Ovary (tissue), 9 donors: ENCODE measurements around the gene APOBR. TPM values are rescaled to one million over a fixed set of nuclear protein-coding genes. Genes with fewer than 3 reads are reported as not detected.
A peak's percentile ranks its signal among the peaks of the same experiment; 100 is the strongest.

Experiments
- DNase-seq, 5 donors: peaks; one replicate each; pipeline ENCODE4 v3.0.0-alpha.2; 2019 to 2020
- H3K27ac ChIP-seq, 2 donors: fragments of 200-600 bp; one replicate each; pipeline versions ENCODE4 v1.5.1 to v1.8.0; 2019 to 2022
- H3K27me3 ChIP-seq: fragments of 200-600 bp; one replicate; pipeline ENCODE4 v1.8.0; 2022
- H3K36me3 ChIP-seq: fragments of 200-600 bp; sonication (generic); one replicate; pipeline ENCODE4 v1.5.1; 2019
- H3K4me1 ChIP-seq: one replicate; pipeline ENCODE4 v1.8.1; 2013; ENCODE audit warnings: mild to moderate bottlenecking, moderate library complexity; ENCODE audit not compliant: insufficient read depth
- H3K4me3 ChIP-seq: fragments of 200-600 bp; sonication (generic); one replicate; pipeline ENCODE4 v1.5.1; 2017
- H3K9me3 ChIP-seq, 2 donors: fragments of 200-600 bp in 1 of 2; sonication (generic) in 1 of 2; one replicate each; pipeline versions ENCODE4 v1.5.1 to v1.8.1; 2013 to 2019; ENCODE audit warnings: mild to moderate bottlenecking in 1 of 2, moderate library complexity in 1 of 2
- CTCF ChIP-seq, 3 donors: fragments of 450-650 bp in 2 of 3; fragments of 200-600 bp in 1 of 3; IDR thresholded peaks; one replicate each; pipeline versions ENCODE4 v1.5.1 to v1.8.0; 2016 to 2022; ENCODE audit warnings: antibody characterized with exemption in 3 of 3, mild to moderate bottlenecking in 1 of 3
- EP300 ChIP-seq: sonication (generic); formaldehyde crosslinking; IDR thresholded peaks from one replicate; pipeline ENCODE4 v1.6.1; 2017; ENCODE audit warnings: antibody characterized with exemption
- POLR2A ChIP-seq: fragments of 450-650 bp; IDR thresholded peaks from one replicate; pipeline ENCODE4 v1.6.1; 2017; ENCODE audit warnings: antibody characterized with exemption, mild to moderate bottlenecking, moderate library complexity
- WGBS, 3 donors: extraction: QIAGEN DNeasy Blood & Tissue Kit in 1 of 3; methylation state at CpG; one replicate each; pipeline versions ENCODE4 v1.1.5 to v1.1.7; 2013 to 2017; 5-methylcytosine and 5-hydroxymethylcytosine counted together
- intact Hi-C, 4 donors: fragments of 100-400 bp; cut with DNase I; formaldehyde crosslinking; loops; one replicate each; pipeline versions ENCODE4 v1.11.0 to v1.15.1; 2022 to 2023
- polyA plus RNA-seq, 2 donors: library from polyadenylated mRNA; stranded (reverse); fragments of 200-250 nt in 1 of 2; fragments of 350-450 nt in 1 of 2; fragmentation: Illumina TruSeq in 1 of 2; extraction: RNeasy Lipid Tissue Mini Kit (QIAGEN cat#74804) in 1 of 2; gene quantifications; one replicate each; pipeline ENCODE4 v1.2.3, GENCODE V29; 2013 to 2014
- total RNA-seq, 7 donors: library from RNA; depleted of rRNA in 2 of 7; stranded (reverse); fragments of >200 nt in 2 of 7; fragmentation: NEBNext Ultra II Directional in 3 of 7; extraction: Animal tissue kit (Norgen Biotek cat#: 25700) in 3 of 7; gene quantifications; one replicate each; pipeline versions ENCODE4 v1.1.0 to v1.2.4, GENCODE V29; 2016 to 2023
- donor health status: DM: no; HTN: no; CAD: no; lungs with moderate emphysema.
- donor health status: DM: no; HTN: no; CAD: no.
- donor health status: Bipolar disorder and iron deficiency.
- donor health status: DM: yes; HTN: yes; CAD: no.
- donor health status: DM: no; HTN: no; CAD: no.
- donor health status: DM: yes; HTN: yes; CAD: no.

Gene APOBR
- total and polyA plus RNA-seq, 9 donors, result 0.18 to 1.4 (median 0.48) TPM

GRCh38 chr16:28491230-28491969, 3.0 kb upstream of the APOBR start:
- Histone ChIP-seq H3K4me1 (peaks cover 2% of the 10 kb centered on the region), H3K27ac (peak overlapping the region; percentile 45 to 87), H3K36me3 (no peaks in the 10 kb centered on the region), H3K27me3 (no peaks in the 10 kb centered on the region), H3K4me3 (peak overlapping the region; percentile 99), H3K9me3 (no peaks in the 10 kb centered on the region)
- intact Hi-C loops, result loop anchor here in 3 of 4 donors (5.0 to 10.0 kb wide), 2 partner anchors 46 to 53 kb away; partner anchors contain the start of gene NUPR1 (in 1 of the 3)
- WGBS, 3 donors, result 0 to 1% (median 1%) methylated on average over 42 of the region's 42 CpGs
- TF ChIP-seq POLR2A (no peak), EP300 (no peak), CTCF (IDR thresholded peaks at IDR 0.05) (peak in 2 of 3 donors; percentile 18 to 20)
- DNase-seq, result peak; percentile 39 to 69 (median 68)

GRCh38 chr16:28491970-28492474, 2.4 kb upstream of the APOBR start, which contains the start of gene CLN3:
CLN3 (minus strand) TSS chr16:28492074; CDS start chr16:28491759, 315 bp downstream.
- Histone ChIP-seq H3K4me1 (peaks cover 2% of the 10 kb centered on the region), H3K27ac (peak within 1 kb of the TSS; percentile 45 to 87), H3K36me3 (no peaks in the 10 kb centered on the region), H3K4me3 (peak within 1 kb of the TSS; percentile 99), H3K9me3 (no peaks in the 10 kb centered on the region), H3K27me3 (no peaks in the 10 kb centered on the region)
- TF ChIP-seq CTCF (IDR thresholded peaks at IDR 0.05), result no peak
- no peak for TF ChIP-seq EP300
- TF ChIP-seq POLR2A, result no peak
- peak; percentile 89 to 92 (median 91) for DNase-seq
- intact Hi-C loops, result loop anchor here in 3 of 4 donors (5.0 to 10.0 kb wide), 2 partner anchors 45 to 53 kb away; partner anchors contain the start of gene NUPR1 (in 1 of the 3)
- WGBS, 3 donors, result 0 to 2% (median 1%) methylated on average over 21 of the region's 21 CpGs

- TF ChIP-seq CTCF (IDR thresholded peaks at IDR 0.05) (no peak), POLR2A (no peak), EP300 (no peak)
- peaks cover 2% of the 10 kb centered on the region for H3K4me1 ChIP-seq
- no peaks in the 10 kb centered on the region for H3K27me3 ChIP-seq
- whole genome bisulfite sequencing, 3 donors, result 51 to 52% (median 51%) methylated on average over 4 of the region's 4 CpGs
- H3K9me3 ChIP-seq, result no peaks in the 10 kb centered on the region
- no peak for DNase-seq
- H3K27ac ChIP-seq, result peak overlapping the region in 1 of 2 donors; percentile 87
- H3K4me3 ChIP-seq, result peak overlapping the region; percentile 99
- intact Hi-C loops, result loop anchor here in 3 of 4 donors (5.0 to 10.0 kb wide), 2 partner anchors 45 to 52 kb away; partner anchors contain the start of gene NUPR1 (in 1 of the 3)
- no peaks in the 10 kb centered on the region for H3K36me3 ChIP-seq
Measured at GRCh38 chr16:28492511-28492910, 1.9 kb upstream of the APOBR start.

DNA sequence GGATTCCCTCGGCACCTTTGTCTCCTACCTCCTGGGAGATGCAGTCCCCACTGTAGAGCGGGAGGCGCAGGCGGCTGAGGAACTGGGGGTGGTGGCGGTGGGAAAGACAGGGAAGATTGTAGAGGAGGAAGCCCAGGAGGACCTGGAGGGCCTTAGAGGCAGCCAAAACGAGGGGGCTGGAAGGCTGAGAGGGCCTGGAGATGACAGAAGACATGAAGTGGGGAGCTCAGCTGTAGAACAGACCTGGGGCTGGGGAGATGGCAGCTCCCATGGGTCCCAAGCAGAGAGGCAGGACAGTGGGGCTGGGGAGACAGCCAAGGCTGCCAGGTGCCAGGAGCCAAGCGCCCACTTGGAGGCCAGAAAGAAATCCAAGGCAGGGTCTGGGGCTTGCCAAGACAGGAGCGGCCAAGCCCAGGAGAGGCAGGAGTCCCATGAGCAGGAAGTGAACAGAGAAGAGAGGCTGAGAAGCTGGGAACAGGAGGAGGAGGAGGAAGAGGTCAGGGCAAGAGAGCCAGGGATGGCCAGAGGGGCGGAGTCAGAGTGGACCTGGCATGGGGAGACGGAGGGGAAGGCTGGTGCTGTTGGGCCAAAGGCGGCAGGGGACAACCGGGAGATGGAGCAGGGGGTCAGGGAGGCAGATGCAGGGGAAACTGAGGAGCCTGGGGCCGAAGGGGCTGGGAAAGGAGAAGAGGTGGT, 803 bp downstream of the APOBR start:
- H3K27ac ChIP-seq, result no peak overlapping the region
- intact Hi-C loops, result loop anchor here in 2 of 4 donors (10.0 kb wide), 1 partner anchor 50 kb away; no protein-coding TSS in a partner anchor
- peaks cover 2% of the 10 kb centered on the region for H3K4me1 ChIP-seq
- no peaks in the 10 kb centered on the region for H3K36me3 ChIP-seq
- WGBS, 3 donors, result 75 to 80% (median 77%) methylated on average over 13 of the region's 13 CpGs
- no peaks in the 10 kb centered on the region for H3K9me3 ChIP-seq
- DNase-seq, result no peak
- no peak for TF ChIP-seq CTCF (IDR thresholded peaks at IDR 0.05)
- TF ChIP-seq POLR2A, result no peak
- no peak for TF ChIP-seq EP300
- H3K27me3 ChIP-seq, result no peaks in the 10 kb centered on the region
- no peak overlapping the region for H3K4me3 ChIP-seq
